SK-N-MC (cell line): ENCODE data around the gene CDK6.

Experiments used
- EZH2 ChIP-seq: fragments of 200-600 bp; sonication (generic); IDR thresholded peaks from one replicate; pipeline ENCODE4 v1.6.1; 2017; ENCODE audit warnings: antibody characterized with exemption
- POLR2AphosphoS5 ChIP-seq: IDR thresholded peaks from 2 replicates; pipeline ENCODE4 v1.6.1; 2012; ENCODE audit warnings: mild to moderate bottlenecking, low read depth, low read length, borderline replicate concordance

DNA sequence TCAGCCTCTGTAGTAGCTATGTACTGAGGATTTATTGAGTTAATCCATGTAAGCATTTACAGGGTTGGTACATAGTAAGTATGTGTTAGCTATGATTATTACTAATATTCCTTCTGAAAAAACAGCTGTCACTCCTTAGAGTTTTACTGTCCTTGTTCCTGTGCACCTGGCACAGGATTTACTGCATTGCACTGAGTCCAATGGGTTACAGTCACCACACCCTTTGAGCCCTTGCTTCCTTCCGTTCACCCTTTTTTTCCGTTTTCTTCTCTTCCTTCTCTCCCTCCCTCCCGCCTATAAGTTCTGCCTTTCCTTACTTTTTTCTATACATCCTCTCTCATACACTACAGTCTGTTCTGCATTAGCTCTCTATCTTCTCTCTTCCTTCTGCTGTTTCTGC lies 12.5 kb upstream of the CDK6 start:
- TF ChIP-seq POLR2AphosphoS5 = no peak
- TF ChIP-seq EZH2 = no peak
